ENCODE results near the gene TMEM255A.

TMEM255A gene

DNA sequence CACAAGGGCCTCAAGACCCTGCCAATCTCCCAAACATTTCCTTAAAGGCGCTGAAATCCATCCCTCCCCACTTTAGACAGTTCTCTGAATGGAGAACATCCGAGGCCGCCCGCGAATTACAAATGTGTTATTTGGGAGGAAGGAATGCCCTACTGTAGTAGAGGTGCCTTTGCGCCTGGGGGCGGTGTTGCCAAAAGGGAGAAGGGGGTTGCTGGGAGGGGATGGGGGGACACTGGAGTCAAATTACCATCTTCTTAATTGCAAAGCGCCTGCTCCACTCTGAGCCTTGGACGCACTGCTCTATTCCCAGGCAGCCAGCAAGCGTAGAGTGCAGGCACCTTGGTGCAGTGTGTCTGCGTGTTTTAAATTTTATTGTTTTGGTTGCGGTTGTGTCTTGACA is 2.7 kb downstream of the TMEM255A start:
- no peak for DNase-seq (ENCODE audit: low read depth)

DNA sequence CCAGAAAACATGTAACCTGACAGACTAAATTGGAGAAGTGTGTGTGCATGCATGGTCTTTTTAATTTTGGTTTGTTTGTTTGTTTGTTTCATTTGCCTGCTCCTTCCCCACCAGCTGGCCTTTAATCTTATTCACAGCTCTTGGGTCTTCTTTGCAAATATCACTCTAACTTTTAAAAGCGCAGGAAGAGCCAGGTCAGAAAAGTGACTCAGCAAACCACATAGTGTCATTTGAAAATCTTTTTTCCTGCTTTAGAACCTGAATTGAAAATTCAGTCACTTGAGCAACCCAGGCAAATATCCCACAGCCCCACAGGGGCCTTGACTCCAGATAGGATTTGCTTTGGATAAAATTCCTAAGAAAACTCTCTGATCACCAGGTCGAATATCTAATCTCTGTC is 4.6 kb downstream of the TMEM255A start:
- DNase-seq (ENCODE audit: low read depth) = no peak

DNA sequence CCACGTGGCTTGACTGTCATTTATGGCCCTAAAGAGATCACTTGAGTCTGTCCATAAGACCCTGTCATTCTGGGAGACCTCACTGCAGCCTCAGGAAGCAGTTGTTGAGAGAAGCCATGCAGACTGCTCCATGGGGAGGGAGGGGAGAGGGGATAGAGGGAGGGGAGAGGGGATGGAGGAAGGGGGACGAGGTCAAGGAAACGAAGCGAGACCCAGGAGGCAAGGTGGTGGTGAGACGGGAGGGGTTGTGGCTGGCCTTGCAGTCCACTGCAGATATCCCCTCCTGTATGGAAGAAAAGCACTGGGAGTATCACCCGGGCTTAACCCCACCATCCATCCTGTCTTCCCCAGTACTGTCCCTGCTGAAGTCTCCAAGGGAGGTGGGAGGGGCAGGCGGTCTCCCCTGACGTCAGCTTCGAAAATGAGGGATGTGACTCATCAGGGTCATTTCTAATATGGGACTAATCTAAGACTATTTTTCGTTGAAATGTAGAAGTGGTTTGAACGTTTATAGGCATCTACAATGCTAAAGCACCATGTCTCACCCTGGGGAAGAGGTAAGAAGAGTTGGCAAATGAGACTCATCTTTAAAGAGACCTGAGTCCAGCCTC is 5.6 kb downstream of the TMEM255A start:
- no peak for DNase-seq (ENCODE audit: low read depth)

DNA sequence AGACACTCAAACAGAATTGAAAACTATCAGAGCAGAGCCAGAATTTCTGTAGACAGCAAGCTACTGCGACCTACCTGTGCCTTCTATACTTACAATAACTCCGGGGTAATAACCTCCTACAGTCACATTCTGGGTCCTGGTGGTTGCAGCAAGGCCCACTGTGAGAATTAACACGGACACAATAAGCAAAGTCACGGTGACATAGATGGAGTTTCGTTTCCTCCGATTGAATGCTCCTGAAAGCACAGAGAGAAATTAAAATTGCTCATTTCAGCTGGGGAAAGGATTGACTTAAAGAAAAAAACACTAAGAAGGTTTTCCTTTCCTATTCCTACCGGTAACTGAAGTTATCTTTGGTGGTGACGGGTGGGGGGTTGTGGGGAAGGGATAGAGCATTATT is 7.0 kb downstream of the TMEM255A start:
- DNase-seq (ENCODE audit: low read depth) = no peak

DNA sequence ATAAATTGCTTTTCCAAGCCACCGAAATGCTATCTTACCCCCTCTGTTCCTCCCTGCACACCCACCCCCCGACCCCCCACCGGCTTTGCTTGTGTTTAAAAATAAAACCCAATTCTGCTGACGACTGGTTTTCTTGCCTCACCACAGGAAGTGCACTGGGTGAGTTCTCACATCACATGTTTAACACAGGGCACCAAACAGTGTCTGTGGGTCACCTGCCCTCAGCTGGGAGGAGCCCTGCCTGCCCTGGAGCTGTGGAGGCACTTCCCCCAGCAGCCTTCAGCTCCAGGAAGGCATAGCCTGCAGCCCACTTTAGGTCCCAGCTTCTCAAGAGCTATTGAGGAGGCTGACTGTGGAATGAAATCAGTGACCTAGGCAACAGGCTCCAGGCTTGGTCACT is 8.8 kb downstream of the TMEM255A start:
- no peak for DNase-seq (ENCODE audit: low read depth)

DNA sequence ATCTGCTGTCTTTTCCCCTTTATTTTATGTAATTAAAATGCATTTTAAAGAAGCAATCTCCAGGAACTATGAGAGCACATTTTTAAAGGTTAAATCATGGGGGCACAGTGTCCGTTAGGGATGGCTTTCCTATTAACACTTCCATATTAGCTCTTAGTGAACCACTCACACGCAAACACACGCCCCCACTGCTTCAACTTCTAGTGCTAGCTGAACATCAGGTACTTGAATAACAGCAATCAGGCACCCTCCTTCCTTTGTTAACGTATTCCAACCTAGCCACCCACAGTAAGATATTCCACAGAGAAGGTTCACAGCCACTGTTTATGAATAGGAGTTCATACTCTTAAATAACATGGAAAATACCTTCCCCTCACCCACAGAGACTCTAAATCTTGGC is 9.3 kb downstream of the TMEM255A start:
- DNase-seq (ENCODE audit: low read depth) = no peak

DNA sequence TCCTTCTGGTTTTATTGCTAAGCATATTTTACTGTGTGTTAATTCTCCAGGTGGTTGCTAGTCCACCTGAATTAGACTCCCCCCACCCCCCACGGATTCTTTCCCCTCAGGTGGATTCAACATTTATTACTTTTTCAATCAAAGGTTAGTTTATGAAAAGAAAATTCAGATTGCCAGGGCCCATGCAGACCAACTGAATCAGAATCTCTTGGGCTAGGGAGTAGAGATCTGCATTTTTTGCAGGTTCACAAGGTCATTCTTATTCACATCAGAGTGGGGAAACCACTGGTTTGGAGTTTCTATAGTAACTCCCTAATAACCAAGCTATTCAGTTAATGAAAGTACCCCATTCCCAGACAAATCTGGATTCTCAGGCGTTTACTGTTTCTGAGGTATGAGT is 9.8 kb downstream of the TMEM255A start:
- DNase-seq (ENCODE audit: low read depth) = no peak

DNA sequence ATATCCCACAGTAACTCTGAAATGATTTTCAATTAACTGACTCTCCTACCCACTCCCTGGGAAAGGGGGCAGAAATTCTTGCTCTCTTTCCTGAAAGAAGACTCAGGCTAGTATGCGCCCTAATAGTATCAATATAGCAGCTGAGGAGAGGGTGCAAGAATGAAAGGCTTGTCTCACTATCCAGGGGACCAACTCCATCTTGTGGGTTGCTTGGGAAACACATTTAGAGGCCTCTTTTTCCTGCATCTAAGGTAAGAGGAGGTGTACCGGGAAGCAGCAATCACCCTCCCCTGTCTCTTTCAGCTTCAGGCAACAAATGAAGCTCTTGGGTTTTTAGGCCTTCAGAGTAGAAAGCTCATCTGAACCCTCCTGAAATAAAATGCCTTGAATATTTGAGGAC is 11.3 kb downstream of the TMEM255A start:
- no peak for DNase-seq (ENCODE audit: low read depth)

DNA sequence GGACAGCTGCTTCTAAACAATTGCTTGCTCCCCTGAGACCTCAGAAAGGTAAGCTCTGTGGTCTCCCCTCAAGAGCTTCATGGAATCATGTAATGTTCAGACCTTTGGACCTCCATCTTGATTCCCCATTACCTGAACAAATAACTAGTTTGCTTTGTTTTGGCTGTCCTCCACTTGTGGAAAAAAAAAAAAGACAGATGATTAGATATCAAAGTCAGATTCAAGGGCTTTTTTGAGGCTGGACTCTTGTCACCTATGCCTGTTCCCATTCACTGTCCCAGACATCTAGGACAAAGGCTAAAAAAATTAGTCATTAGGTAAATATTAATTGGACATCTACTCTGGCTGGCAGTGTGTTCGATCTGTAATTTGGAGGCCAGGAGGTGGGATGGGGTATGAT is 13.3 kb downstream of the TMEM255A start:
- DNase-seq (ENCODE audit: low read depth) = no peak

DNA sequence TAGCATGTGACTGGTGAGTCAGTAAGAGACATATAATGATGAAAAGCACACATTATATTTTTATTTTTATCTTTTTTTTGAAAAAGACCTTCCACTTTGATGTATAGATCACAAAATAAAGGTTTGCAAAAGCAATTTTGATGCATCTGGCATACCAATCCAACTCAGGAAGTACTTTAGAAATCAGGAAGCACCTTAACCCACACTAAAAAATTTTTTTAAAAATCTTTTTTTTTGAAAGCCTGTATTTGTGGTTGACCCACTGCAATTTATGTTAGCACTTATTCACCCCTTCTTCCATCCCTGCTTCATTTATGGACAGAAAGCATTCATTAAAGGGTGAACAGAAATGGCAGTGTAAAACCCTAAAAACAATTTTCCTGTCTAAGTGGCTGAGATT is 16.6 kb downstream of the TMEM255A start:
- DNase-seq (ENCODE audit: low read depth) = no peak

DNA sequence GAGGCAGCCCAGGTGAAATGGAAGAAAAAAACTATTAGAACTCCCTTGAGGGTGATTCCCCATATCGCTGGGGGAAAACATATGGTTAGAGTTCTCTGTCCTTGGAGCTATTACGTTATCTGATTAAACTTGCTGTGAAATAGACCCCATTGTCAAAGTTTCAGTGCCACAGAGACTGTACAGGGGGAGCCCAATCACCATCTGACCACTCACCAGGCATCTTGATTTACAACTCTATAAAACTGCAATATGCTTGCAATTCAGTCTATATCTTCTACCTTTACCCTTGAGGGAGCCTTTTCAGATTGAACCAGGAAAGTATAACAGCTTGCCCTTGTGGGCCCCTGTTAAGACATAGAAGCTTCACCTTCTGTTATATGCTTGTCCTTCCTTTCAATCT is 18.2 kb downstream of the TMEM255A start:
- DNase-seq (ENCODE audit: low read depth) = no peak

DNA sequence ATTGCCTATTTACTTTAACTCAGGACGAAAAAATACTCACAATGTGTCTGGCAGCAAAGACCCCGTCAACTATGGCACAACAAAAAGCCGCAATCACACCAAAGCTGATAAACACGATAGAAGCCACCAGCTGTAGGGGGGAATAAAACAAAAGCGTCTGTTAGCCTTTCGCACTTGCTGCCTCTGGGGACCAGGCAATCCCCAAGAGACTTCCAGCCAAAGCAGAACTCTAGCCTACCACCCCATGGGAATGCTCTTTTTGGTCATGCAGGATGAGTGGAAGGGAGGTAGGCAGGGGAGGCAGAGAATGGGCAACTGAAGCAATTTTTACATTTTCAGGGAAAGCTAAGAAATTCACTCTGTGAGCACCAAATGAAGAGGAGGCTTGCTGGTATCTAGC is 20.1 kb downstream of the TMEM255A start:
- DNase-seq (ENCODE audit: low read depth) = no peak

DNA sequence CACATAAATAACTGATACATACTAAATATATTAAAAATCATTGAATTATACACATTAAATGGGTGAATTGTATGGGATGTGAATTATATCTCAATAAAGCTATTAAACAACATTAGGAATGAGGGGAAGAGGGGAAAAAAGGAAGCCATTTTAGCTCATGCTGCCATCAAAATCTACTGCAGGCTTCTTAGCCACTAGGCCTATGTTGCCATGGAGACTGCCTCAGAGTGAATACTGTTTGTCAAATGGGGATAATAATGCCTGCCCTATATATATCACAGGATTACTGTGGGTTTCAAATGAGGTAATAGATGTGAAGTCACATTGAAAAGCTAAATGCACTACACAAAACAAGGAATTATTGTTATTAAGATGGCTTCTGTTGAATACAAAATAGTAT is 21.2 kb downstream of the TMEM255A start:
- no peak for DNase-seq (ENCODE audit: low read depth)

DNA sequence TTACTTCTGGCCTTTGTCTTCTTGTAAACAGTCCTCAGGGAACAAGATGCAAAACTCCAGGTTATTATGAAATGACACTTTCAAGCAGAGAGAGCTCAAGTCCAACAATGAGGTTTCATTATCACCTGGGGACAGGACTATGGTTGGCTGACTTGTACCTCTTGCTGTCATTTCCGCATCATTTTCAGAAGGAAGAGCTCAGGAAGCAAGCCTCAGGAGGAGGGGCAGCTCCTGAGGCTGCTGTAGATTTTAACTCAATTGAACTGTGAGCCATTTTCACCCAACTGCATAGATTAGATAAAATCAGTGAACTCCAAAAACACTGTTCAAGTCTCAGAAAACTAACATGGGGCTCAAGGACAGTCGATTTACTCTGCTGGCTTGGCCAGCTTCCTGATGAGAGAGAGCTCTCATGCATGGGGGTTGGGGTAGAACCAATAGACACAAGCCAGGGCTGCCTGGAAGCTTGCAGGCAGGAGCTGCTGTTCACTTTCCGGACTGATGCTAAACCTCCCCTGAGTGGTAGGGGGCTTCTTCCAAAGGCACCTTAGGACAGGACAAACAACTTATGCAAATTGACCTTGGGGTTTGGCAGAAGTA is 23.6 kb downstream of the TMEM255A start:
- no peak for DNase-seq (ENCODE audit: low read depth)

DNA sequence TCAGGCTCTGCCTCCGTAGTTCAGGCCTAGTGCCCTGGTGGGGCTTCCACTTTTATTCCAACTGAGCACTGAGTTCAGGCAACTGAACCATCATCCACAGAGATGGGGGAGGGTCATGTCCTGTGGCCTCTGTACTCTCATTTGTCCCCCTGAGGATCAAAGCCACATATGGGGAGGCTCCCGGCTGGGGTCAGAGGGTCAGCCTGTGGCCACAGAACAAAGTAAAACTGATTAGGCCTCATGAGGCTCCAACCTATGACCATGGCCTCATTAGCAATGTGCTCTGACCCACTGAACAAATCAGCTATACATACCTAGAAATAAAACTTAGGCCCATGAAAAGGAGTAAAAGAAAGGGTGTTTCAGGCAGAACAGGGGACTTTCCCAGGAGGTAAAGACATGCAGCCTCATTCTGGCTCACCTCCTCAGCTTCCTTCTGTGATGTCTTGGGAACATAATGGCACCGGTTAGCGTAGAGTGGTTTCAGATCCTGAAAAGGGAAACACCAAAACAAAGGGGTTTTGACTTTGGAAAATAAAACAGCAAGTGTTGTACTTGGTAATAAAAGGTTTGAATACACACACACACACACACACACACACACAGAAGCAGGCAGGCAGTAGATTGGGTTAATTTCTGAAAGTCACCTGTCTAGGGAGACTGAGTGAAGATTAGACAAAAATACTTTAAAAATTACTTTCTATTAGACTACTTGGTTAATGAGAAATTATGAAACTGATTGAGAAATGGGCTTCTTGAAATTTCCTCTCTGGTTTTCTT is 24.3 kb downstream of the TMEM255A start:
- DNase-seq (ENCODE audit: low read depth) = no peak

DNA sequence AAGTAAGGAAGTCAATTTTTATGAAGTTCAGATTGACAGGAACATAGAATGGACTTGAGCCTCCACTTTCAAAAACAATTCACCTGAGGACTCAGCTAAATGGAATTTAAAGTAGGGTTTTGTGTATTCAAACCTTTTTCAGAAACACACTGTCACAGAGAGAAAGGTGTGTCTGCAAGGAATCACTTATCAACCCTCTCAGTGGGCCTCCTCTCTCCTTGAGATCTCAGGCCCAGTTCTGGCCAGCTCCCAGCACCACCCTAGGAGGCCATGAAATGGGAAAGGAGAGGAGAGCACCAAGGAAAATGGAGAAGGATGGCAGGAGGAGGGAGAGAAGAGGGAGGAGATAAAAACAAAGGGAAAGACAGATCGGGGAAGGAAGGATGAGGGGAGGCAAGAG is 28.6 kb downstream of the TMEM255A start:
- DNase-seq (ENCODE audit: low read depth) = no peak

DNA sequence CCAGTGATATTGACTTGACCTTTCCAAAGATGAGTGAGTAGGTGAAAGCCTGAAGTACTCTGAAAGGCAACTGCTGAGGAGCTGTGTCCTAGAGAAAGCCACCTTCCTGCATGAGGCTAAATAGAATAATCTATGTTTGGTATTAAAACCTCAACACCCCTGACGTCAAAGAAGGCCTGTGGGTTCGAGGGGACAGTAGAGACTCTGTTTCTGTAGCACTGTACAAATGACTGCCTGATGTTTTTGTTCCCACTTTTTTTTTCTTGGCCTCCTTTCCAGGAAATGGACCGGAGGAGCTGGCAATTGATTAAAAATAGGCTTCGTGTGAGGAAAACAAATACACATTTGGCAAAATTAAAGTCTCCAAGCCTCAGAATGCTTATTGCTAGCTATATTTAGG is 29.5 kb downstream of the TMEM255A start:
- DNase-seq (ENCODE audit: low read depth) = no peak

DNA sequence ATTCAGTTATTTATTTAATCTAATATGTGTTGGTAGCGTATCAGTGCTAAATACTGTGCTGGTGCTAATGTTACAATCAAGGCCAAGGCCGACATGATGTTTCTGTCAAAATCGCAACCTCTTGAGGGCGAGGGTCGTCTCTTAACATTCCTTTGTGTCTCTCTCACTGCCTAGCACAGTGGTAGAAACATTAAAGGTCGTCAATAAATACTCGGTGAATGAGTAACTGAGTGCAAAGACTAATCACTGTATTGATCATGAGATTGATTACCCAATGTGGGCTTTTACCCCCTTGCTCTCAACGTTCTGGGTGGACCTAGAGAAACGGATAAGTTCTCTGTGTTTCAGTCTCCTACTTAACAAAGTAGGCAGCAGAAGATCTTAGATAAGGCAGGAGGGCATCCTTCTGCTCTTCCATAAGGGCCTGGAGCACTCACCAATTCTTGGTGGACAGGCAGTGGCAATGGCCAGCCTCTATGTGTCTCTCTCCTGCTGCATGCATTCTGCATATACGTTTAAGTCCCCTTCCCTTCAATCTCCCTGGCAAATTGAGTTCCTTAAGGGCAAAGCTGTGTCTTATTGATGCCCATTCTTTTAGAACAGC is 30.1 kb downstream of the TMEM255A start:
- DNase-seq (ENCODE audit: low read depth) = no peak

DNA sequence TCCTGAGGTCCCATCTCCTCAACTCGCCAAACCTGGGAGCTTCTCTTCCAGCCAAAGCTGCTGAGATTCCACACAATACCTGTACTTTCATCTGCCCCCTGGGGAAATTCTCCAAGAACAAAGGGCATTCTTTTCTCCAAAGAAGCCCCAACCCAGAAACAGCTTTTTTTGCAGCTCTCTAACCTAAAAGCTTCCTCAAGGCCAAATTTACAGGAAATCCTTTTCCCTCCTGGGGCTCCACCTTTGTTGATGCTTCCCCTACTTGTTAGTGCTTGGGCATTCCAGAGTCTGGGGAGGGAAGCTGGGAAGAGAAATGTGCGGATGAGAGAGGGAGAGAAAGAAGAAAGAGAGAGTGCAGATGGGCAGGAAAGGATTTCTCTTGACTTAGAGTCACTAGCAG is 36.3 kb downstream of the TMEM255A start:
- DNase-seq (ENCODE audit: low read depth) = no peak

DNA sequence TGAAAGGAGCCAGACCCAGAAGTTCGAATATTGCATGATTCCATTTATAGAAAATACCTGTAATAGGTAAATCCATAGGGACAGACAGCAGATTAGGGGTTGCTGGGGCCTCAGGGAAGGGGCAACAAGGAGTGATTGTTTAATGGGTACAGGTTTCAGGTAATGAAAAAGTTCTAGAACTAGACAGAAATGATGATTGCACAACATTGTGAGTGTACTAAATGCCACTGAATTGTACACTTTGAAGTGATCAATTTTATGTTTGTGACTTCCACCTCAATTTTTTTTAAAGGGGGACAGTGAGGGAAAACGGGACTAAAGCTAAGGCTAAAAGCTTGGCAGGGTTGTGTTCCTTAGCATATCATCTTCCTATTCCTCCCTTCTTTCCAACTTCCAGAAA is 37.1 kb downstream of the TMEM255A start:
- DNase-seq (ENCODE audit: low read depth) = no peak

DNA sequence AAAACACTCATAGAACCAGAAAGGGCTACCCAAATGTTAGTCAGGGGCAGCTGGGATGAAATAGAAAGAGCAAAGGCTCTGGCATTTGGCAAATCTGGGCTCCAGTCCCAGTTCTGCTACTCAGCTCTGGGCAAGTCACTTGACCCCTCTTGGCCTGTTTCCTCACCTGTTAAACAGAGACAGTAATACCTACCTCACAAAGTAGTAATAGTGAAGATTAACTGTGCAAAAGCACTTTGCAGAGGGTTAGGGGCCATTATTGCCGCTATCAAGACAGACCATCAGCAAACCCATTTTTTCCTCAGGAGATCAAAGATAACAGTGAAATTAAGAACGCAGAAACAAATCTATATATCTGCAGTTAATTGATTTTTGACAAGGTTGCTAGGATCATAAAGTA is 40.0 kb downstream of the TMEM255A start:
- DNase-seq (ENCODE audit: low read depth) = no peak

DNA sequence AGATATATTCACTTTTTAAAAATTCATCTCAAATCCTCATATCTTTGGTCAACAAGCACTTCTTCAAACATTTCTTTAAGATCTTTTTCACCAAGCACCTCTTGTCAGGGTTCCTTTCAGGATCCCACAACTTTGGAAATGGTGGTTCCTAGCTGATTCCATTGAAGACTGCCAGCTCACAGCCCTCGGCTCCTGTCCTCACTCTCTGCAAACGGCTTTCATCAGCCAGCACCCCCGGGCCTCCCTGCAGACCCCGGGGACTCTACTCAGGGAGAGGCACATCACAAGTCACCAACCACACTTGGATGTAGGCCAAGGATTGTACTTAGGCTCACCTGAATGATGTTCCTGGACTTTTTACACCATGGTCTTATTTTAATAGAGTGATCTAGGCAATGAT is 40.7 kb downstream of the TMEM255A start:
- DNase-seq (ENCODE audit: low read depth) = no peak

DNA sequence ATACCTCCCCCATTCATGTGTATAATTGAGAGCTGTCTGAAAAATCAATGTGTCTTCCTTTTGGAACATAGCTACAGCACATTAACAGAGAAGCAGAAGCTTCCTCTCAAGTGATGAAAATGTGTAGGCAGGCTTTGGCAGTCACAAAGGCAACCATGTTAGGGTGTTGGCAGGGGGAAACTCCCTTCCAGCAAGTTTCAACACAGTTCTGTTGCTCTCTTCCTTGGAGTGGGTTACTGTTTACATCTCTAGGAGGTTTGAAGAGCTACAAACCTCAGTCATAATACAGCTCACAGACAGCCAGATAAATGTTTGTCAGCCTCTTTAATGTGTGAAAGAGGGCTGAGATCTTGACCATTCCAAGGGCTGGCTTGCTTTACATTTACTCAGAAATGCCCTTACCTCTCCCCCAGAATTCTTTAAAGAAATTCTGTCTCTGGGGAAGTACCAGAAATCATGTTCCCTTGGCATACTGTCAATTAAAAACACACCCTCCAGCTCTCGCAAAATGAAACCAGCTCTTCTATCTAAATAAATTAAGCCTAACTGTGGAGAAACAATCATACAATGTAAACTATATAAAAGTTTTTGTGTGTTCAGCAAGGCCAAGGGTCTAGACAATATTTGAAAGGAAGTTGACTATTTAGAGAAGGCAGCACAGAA is 41.8 kb downstream of the TMEM255A start:
- DNase-seq (ENCODE audit: low read depth) = no peak

Measured in activated T-cell treated with anti-CD3 and anti-CD28 coated beads for 1 hour (primary cell).